SK-N-SH (cell line): ENCODE results near the gene WIPF3. TPM values are rescaled to one million over a fixed set of nuclear protein-coding genes. Genes with fewer than 3 reads are reported as not detected.

Experiments used
- CTCF ChIA-PET: fragments of 300-600, 350-600 bp; formaldehyde crosslinking; extraction: SDS; loops from one replicate; lab custom pipeline; 2021; lab: Yijun Ruan, JAX
- POLR2A ChIA-PET: fragments of 350-600 bp; sonication (Branson Sonifier 250); formaldehyde crosslinking; extraction: SDS; loops from one replicate; lab custom pipeline; 2020; ENCODE audit warnings: antibody characterized with exemption, inconsistent platforms; lab: Yijun Ruan, JAX
- DNase-seq: peaks from one replicate; pipeline ENCODE4 v3.0.0; 2012
- H2AFZ ChIP-seq: fragments of 200-600 bp; sonication (generic); 2 replicates; pipeline ENCODE4 v1.8.1; 2016; ENCODE audit warnings: antibody characterized with exemption, mild to moderate bottlenecking, low read depth
- H3F3A ChIP-seq: fragments of 200-600 bp; sonication (generic); replicated peaks from 2 replicates; pipeline ENCODE3; 2016; ENCODE audit warnings: antibody characterized with exemption, mild to moderate bottlenecking; ENCODE audit not compliant: insufficient read depth
- H3K27ac ChIP-seq, 2 experiments: fragments of 200-500 bp in 1 of 2; fragments of 200-600 bp in 1 of 2; sonication (Bioruptor generic) in 1 of 2; sonication (generic), shearing (Covaris generic) in 1 of 2; 2 replicates each; pipeline versions ENCODE4 v1.5.1 to v1.6.1; 2014 to 2016; ENCODE audit warnings: low read depth in 2 of 2, inconsistent platforms in 1 of 2, low read length in 1 of 2, mild to moderate bottlenecking in 1 of 2, mixed read lengths in 1 of 2
- H3K27me3 ChIP-seq: fragments of 200-600 bp; sonication (generic), shearing (Covaris generic); 2 replicates; pipeline ENCODE4 v1.6.1; 2016; ENCODE audit warnings: mixed run types; ENCODE audit not compliant: insufficient read depth
- H3K36me3 ChIP-seq, 2 experiments: fragments of 200-500 bp in 1 of 2; fragments of 200-600 bp in 1 of 2; sonication (Bioruptor generic) in 1 of 2; sonication (generic) in 1 of 2; replicated peaks in 1 of 2; 2 replicates each; pipeline versions ENCODE3 to v1.5.1; 2014 to 2016; ENCODE audit warnings: low read length in 1 of 2, mild to moderate bottlenecking in 1 of 2; ENCODE audit not compliant: insufficient read depth in 2 of 2, control insufficient read depth in 1 of 2
- H3K4me1 ChIP-seq, 2 experiments: fragments of 200-500 bp in 1 of 2; fragments of 200-600 bp in 1 of 2; sonication (Bioruptor generic) in 1 of 2; sonication (generic), shearing (Covaris generic) in 1 of 2; 2 replicates each; pipeline versions ENCODE4 v1.5.1 to v1.6.1; 2014 to 2016; ENCODE audit warnings: low read depth in 1 of 2, low read length in 1 of 2, mixed run types in 1 of 2; ENCODE audit not compliant: insufficient read depth in 2 of 2, control insufficient read depth in 1 of 2
- H3K4me2 ChIP-seq: fragments of 200-600 bp; sonication (generic), shearing (Covaris generic); 2 replicates; pipeline ENCODE4 v1.6.1; 2017; ENCODE audit warnings: mixed run types
- H3K4me3 ChIP-seq, 2 experiments: fragments of 200-500 bp in 1 of 2; fragments of 200-600 bp in 1 of 2; sonication (Bioruptor generic) in 1 of 2; sonication (generic), shearing (Covaris generic) in 1 of 2; 2 replicates each; pipeline versions ENCODE4 v1.5.1 to v1.8.1; 2014 to 2016; ENCODE audit warnings: low read depth in 2 of 2, inconsistent platforms in 1 of 2, low read length in 1 of 2, mild to moderate bottlenecking in 1 of 2, mixed read lengths in 1 of 2, moderate library complexity in 1 of 2
- H3K79me2 ChIP-seq: fragments of 200-600 bp; sonication (generic); 2 replicates; pipeline ENCODE4 v1.8.1; 2017; ENCODE audit warnings: mild to moderate bottlenecking; ENCODE audit not compliant: insufficient read depth
- H3K9ac ChIP-seq: fragments of 200-600 bp; sonication (generic); 2 replicates; pipeline ENCODE4 v1.6.1; 2017; ENCODE audit warnings: mixed run types
- H3K9me2 ChIP-seq: fragments of 200-600 bp; sonication (generic); 2 replicates; pipeline ENCODE4 v1.6.1; 2017; ENCODE audit warnings: mixed run types
- H3K9me3 ChIP-seq: fragments of 200-600 bp; sonication (generic); 2 replicates; pipeline ENCODE4 v1.6.1; 2017; ENCODE audit warnings: mixed run types, mild to moderate bottlenecking, moderate library complexity
- H4K20me1 ChIP-seq: fragments of 200-600 bp; sonication (generic); 2 replicates; pipeline ENCODE4 v1.6.1; 2017; ENCODE audit warnings: mild to moderate bottlenecking, mixed run types; ENCODE audit not compliant: insufficient read depth
- CTCF ChIP-seq: fragments of 200-600 bp; sonication (generic); IDR thresholded peaks from 2 replicates; pipeline ENCODE4 v1.6.1; 2017; ENCODE audit warnings: antibody characterized with exemption, mild to moderate bottlenecking, moderate library complexity
- ELF1 ChIP-seq: IDR thresholded peaks from 2 replicates; pipeline ENCODE4 v1.4.0; 2012
- FOXJ3 ChIP-seq: sonication (generic); formaldehyde crosslinking; IDR thresholded peaks from 2 replicates; pipeline ENCODE4 v1.5.1; 2020; ENCODE audit warnings: mild to moderate bottlenecking, missing genetic modification reagents
- GABPA ChIP-seq: IDR thresholded peaks from 2 replicates; pipeline ENCODE4 v1.4.0; 2012; ENCODE audit warnings: low read depth, mild to moderate bottlenecking
- IRF3 ChIP-seq: fragments of 150-350 bp; IDR thresholded peaks from 2 replicates; pipeline ENCODE4 v1.6.1; 2016; ENCODE audit warnings: mild to moderate bottlenecking, low read depth, low read length
- JUND ChIP-seq: IDR thresholded peaks from 2 replicates; pipeline ENCODE4 v1.4.0; 2012
- MEF2A ChIP-seq: IDR thresholded peaks from 2 replicates; pipeline ENCODE4 v1.4.0; 2012; ENCODE audit warnings: low read depth, borderline replicate concordance
- MXI1 ChIP-seq: IDR thresholded peaks from 2 replicates; pipeline ENCODE4 v1.6.1; 2012; ENCODE audit warnings: mild to moderate bottlenecking, low read depth, low read length, improper control_type of control experiment
- NRF1 ChIP-seq: IDR thresholded peaks from 2 replicates; pipeline ENCODE4 v1.6.1; 2012; ENCODE audit warnings: low read depth, mild to moderate bottlenecking, low read length
- POLR2AphosphoS5 ChIP-seq: IDR thresholded peaks from 2 replicates; pipeline ENCODE4 v1.6.1; 2012; ENCODE audit warnings: low read depth, low read length
- RAD21 ChIP-seq: IDR thresholded peaks from 2 replicates; pipeline ENCODE4 v1.6.1; 2012; ENCODE audit warnings: mild to moderate bottlenecking, low read length
- RXRA ChIP-seq: IDR thresholded peaks from 2 replicates; pipeline ENCODE4 v1.4.0; 2012; ENCODE audit warnings: low read depth, mild to moderate bottlenecking, borderline replicate concordance
- SMC3 ChIP-seq: IDR thresholded peaks from 2 replicates; pipeline ENCODE4 v1.6.1; 2012; ENCODE audit warnings: low read depth, low read length, improper control_type of control experiment
- TAF1 ChIP-seq: IDR thresholded peaks from 2 replicates; pipeline ENCODE4 v1.6.1; 2012; ENCODE audit warnings: low read depth, mild to moderate bottlenecking, low read length, moderate library complexity, borderline replicate concordance
- TCF12 ChIP-seq: IDR thresholded peaks from 2 replicates; pipeline ENCODE4 v1.4.0; 2012
- TEAD4 ChIP-seq: IDR thresholded peaks from 2 replicates; pipeline ENCODE4 v1.4.0; 2012; ENCODE audit warnings: mild to moderate bottlenecking, borderline replicate concordance; ENCODE audit not compliant: insufficient read depth
- USF1 ChIP-seq: IDR thresholded peaks from 2 replicates; pipeline ENCODE4 v1.4.0; 2012; ENCODE audit warnings: low read depth, borderline replicate concordance
- YY1 ChIP-seq: IDR thresholded peaks from 2 replicates; pipeline ENCODE4 v1.4.0; 2012; ENCODE audit warnings: low read depth, mild to moderate bottlenecking
- ZBTB33 ChIP-seq: IDR thresholded peaks from 2 replicates; pipeline ENCODE4 v1.4.0; 2012; ENCODE audit warnings: low read depth, borderline replicate concordance
- WGBS: methylation state at CpG from one replicate; pipeline ENCODE4 v1.1.6; 2017; ENCODE audit warnings: low lambda C conversion rate; 5-methylcytosine and 5-hydroxymethylcytosine counted together
- polyA plus RNA-seq, 3 experiments: library from polyadenylated mRNA; depleted of rRNA; stranded (reverse); fragments of >200 nt; gene quantifications; 2 replicates each; pipeline ENCODE4 v1.2.3, GENCODE V29; 2012

The WIPF3 gene
- 0.02 TPM in 2 replicates for polyA plus RNA-seq (2012; rRNA removed)
- 0.01 and 0.04 TPM in 2 replicates for polyA plus RNA-seq (2012; cell fraction: cytosol; rRNA removed)
- polyA plus RNA-seq (2012; cell fraction: nucleus; rRNA removed), result 0.02 TPM in 1 of 2 replicates, not detected in the other

GRCh38 chr7:29806208-29806994 lies at the start of gene WIPF3:
Gene WIPF3 (plus strand): TSS chr7:29806508. CDS start chr7:29834725, 28,217 bp downstream.
- Histone ChIP-seq H3K27me3 (peaks cover 64% of the 10 kb centered on the region), H3K36me3 (no peaks in the 10 kb centered on the region), H3K9me2 (no peaks in the 10 kb centered on the region), H2AFZ (no peak within 1 kb of the TSS), H3K79me2 (no peaks in the 10 kb centered on the region), H3K27ac (no peak within 1 kb of the TSS), H3F3A (no peaks in the 10 kb centered on the region), H3K9ac (no peak within 1 kb of the TSS), H3K4me3 (peak within 1 kb of the TSS; percentile 38 to 55; a peak in 3 of 4 replicates), H3K9me3 (no peaks in the 10 kb centered on the region), H3K4me2 (peak within 1 kb of the TSS; percentile 73; the same call in 1 of the 2 replicates), H3K4me1 (peaks cover 0 to 4% of the 10 kb centered on the region in 2 experiments; a peak in 1 of 4 replicates), H4K20me1 (no peaks in the 10 kb centered on the region)
- TF ChIP-seq TAF1 (no peak), GABPA (no peak), TCF12 (no peak), ELF1 (no peak), TEAD4 (no peak), IRF3 (no peak), FOXJ3 (CRISPR knock-in tag) (no peak), JUND (no peak), SMC3 (no peak), ZBTB33 (no peak), MEF2A (no peak), RAD21 (no peak), YY1 (no peak), POLR2AphosphoS5 (no peak), CTCF (no peak), NRF1 (no peak), RXRA (no peak), MXI1 (no peak), USF1 (no peak)
- DNase-seq, result peak; percentile 90
- 55% methylated on average over 4 of the region's 99 CpGs for WGBS
- ChIA-PET CTCF (interaction anchor here (0.9 to 1.7 kb wide), 8 partner anchors 9 to 617 kb away, joined by 3 to 10 read pairs (median 4); no protein-coding TSS in a partner anchor), POLR2A (no interaction called here)
